Measurements from ENCODE around the gene RAD51B. TPM values are rescaled to one million over a fixed set of nuclear protein-coding genes. Genes with fewer than 3 reads are reported as not detected.

RAD51B gene
- polyA plus RNA-seq, 1 donor (not counting 4 experiments of a cell fraction or from before 2014, with no cell fraction given): 13.3 TPM

GRCh38 chr14:68557648-68558047 lies 738.1 kb downstream of the RAD51B start:
- Histone ChIP-seq H3K27me3 (ENCODE audit: control insufficient read depth, extremely low read depth, insufficient read depth, low read length) (no peaks in the 10 kb centered on the region), H3K9me1 (ENCODE audit: control insufficient read depth, extremely low read depth, insufficient read depth, low read length) (no peaks in the 10 kb centered on the region), H3K79me2 (ENCODE audit: control insufficient read depth, insufficient read depth, low read length) (no peaks in the 10 kb centered on the region), H3K4me3 (ENCODE audit: control insufficient read depth in 2 of 3, extremely low read depth in 1 of 3, insufficient read depth in 2 of 3, low read depth in 1 of 3, low read length in 3 of 3) (no peak overlapping the region), H3K4me2 (ENCODE audit: control insufficient read depth, extremely low read depth, insufficient read depth, low read depth, low read length) (no peak overlapping the region), H3K9ac (ENCODE audit: control insufficient read depth, extremely low read depth, insufficient read depth, low read length) (no peak overlapping the region), H2AFZ (ENCODE audit: control insufficient read depth, low read length) (no peak overlapping the region), H3K27ac (ENCODE audit: control insufficient read depth, insufficient read depth, low read length) (no peak overlapping the region), H4K20me1 (ENCODE audit: control insufficient read depth, extremely low read depth, insufficient read depth, low read length) (no peaks in the 10 kb centered on the region), H3K9me3 (ENCODE audit: control insufficient read depth, low read depth, low read length) (no peaks in the 10 kb centered on the region), H3K4me1 (ENCODE audit: control insufficient read depth, extremely low read depth, insufficient read depth, low read length) (peaks cover 30% of the 10 kb centered on the region), H3K36me3 (ENCODE audit: control insufficient read depth in 2 of 2, extremely low read depth in 1 of 2, insufficient read depth in 2 of 2, low read length in 2 of 2) (peaks cover 0 to 2% of the 10 kb centered on the region in 2 experiments)
- TF ChIP-seq CTCF (optimal IDR thresholded peaks at IDR 0.05 in 1 of 3, IDR thresholded peaks at IDR 0.05 in 1 of 3, conservative IDR thresholded peaks at IDR 0.05 in 1 of 3; ENCODE audit: extremely low read depth in 1 of 3, insufficient read depth in 2 of 3, low read length in 3 of 3): no peak
- no peak for TF ChIP-seq EZH2 (IDR thresholded peaks at IDR 0.05; ENCODE audit: low read length)
- no peak for DNase-seq (ENCODE audit: low read depth, low spot score)
- dilution Hi-C loops (cut with MboI; ENCODE audit: extremely low pct_ligation_motif_present, low sequenced_read_pairs): no loop called here
- no peak for FAIRE-seq

- Histone ChIP-seq H3K79me2 (ENCODE audit: control insufficient read depth, insufficient read depth, low read length) (no peaks in the 10 kb centered on the region), H3K9me1 (ENCODE audit: control insufficient read depth, extremely low read depth, insufficient read depth, low read length) (no peaks in the 10 kb centered on the region), H3K9me3 (ENCODE audit: control insufficient read depth, low read depth, low read length) (no peaks in the 10 kb centered on the region), H3K4me2 (ENCODE audit: control insufficient read depth, extremely low read depth, insufficient read depth, low read depth, low read length) (no peak overlapping the region), H4K20me1 (ENCODE audit: control insufficient read depth, extremely low read depth, insufficient read depth, low read length) (no peaks in the 10 kb centered on the region), H3K36me3 (ENCODE audit: control insufficient read depth in 2 of 2, extremely low read depth in 1 of 2, insufficient read depth in 2 of 2, low read length in 2 of 2) (peaks cover 0 to 2% of the 10 kb centered on the region in 2 experiments), H3K4me3 (ENCODE audit: control insufficient read depth in 2 of 3, extremely low read depth in 1 of 3, insufficient read depth in 2 of 3, low read depth in 1 of 3, low read length in 3 of 3) (no peak overlapping the region), H2AFZ (ENCODE audit: control insufficient read depth, low read length) (no peak overlapping the region), H3K4me1 (ENCODE audit: control insufficient read depth, extremely low read depth, insufficient read depth, low read length) (peaks cover 30% of the 10 kb centered on the region), H3K27ac (ENCODE audit: control insufficient read depth, insufficient read depth, low read length) (no peak overlapping the region), H3K27me3 (ENCODE audit: control insufficient read depth, extremely low read depth, insufficient read depth, low read length) (no peaks in the 10 kb centered on the region), H3K9ac (ENCODE audit: control insufficient read depth, extremely low read depth, insufficient read depth, low read length) (no peak overlapping the region)
- FAIRE-seq: no peak
- DNase-seq (ENCODE audit: low read depth, low spot score): no peak
- no peak for TF ChIP-seq EZH2 (IDR thresholded peaks at IDR 0.05; ENCODE audit: low read length)
- no peak for TF ChIP-seq CTCF (optimal IDR thresholded peaks at IDR 0.05 in 1 of 3, IDR thresholded peaks at IDR 0.05 in 1 of 3, conservative IDR thresholded peaks at IDR 0.05 in 1 of 3; ENCODE audit: extremely low read depth in 1 of 3, insufficient read depth in 2 of 3, low read length in 3 of 3)
- dilution Hi-C loops (cut with MboI; ENCODE audit: extremely low pct_ligation_motif_present, low sequenced_read_pairs): no loop called here
Observed at GRCh38 chr14:68558096-68558495, 738.5 kb downstream of the RAD51B start.

Data from keratinocyte (primary cell).